T-cell (primary cell): Measurements from ENCODE around the gene DCLRE1B. TPM values are rescaled to one million over a fixed set of nuclear protein-coding genes. Genes with fewer than 3 reads are reported as not detected.
A peak's percentile ranks its signal among the peaks of the same experiment; 100 is the strongest.

Experiments
- ATAC-seq, 4 experiments: fragments of 200-7000 bp in 3 of 4; fragments of 150-1000 bp in 1 of 4; cut with Tn5 transposase; replicated peaks in 1 of 4; 1 replicate in 3 of 4; 2 replicates in 1 of 4; pipeline ENCODE4 v1.10.0; 2021; ENCODE audit warnings: moderate library complexity in 3 of 4, mild to moderate bottlenecking in 2 of 4, moderate number of reproducible peaks in 1 of 4
- CTCF ChIA-PET, 2 donors: fragments of 300-600 bp; sonication (Branson Sonifier 250); formaldehyde crosslinking; loops; one replicate each; lab custom pipeline; 2022; ENCODE audit warnings: antibody characterized with exemption in 2 of 2; lab: Charles Lee
- POLR2A ChIA-PET, 2 donors: fragments of 300-600 bp; sonication (Branson Sonifier 250); formaldehyde crosslinking; loops; one replicate each; lab custom pipeline; 2022; ENCODE audit warnings: antibody characterized with exemption in 2 of 2; lab: Charles Lee
- DNase-seq, 35 experiments: peaks; one replicate each; pipeline versions ENCODE4 v3.0.0 to v3.0.0-alpha.2; 2013 to 2023
- H3K27ac ChIP-seq: one replicate; pipeline ENCODE4 v1.5.1; 2013; ENCODE audit warnings: low read length
- H3K27me3 ChIP-seq, 2 experiments: replicated peaks in 1 of 2; 1 replicate in 1 of 2; 2 replicates in 1 of 2; pipeline versions ENCODE4 v1.6.1 to v1.7.0; 2013; ENCODE audit warnings: low read length in 1 of 2, mixed read lengths in 1 of 2; ENCODE audit not compliant: control insufficient read depth in 2 of 2, insufficient read depth in 2 of 2; ENCODE audit errors: extremely low read depth in 1 of 2
- H3K36me3 ChIP-seq, 2 donors: 1 replicate in 1 of 2; 2 replicates in 1 of 2; pipeline versions ENCODE4 v1.6.1 to v1.7.0; 2013; ENCODE audit warnings: low read length in 1 of 2; ENCODE audit not compliant: control insufficient read depth in 2 of 2, insufficient read depth in 1 of 2; ENCODE audit errors: extremely low read depth in 1 of 2
- H3K4me1 ChIP-seq, 2 experiments: 1 replicate in 1 of 2; 2 replicates in 1 of 2; pipeline versions ENCODE4 v1.6.1 to v1.7.0; 2013; ENCODE audit warnings: low read length in 2 of 2, mixed read lengths in 1 of 2; ENCODE audit not compliant: insufficient read depth in 2 of 2, control insufficient read depth in 1 of 2; ENCODE audit errors: extremely low read depth in 1 of 2
- H3K4me3 ChIP-seq, 2 donors: 1 replicate in 1 of 2; 2 replicates in 1 of 2; pipeline versions ENCODE4 v1.5.1 to v1.7.0; 2013; ENCODE audit warnings: mild to moderate bottlenecking in 2 of 2, low read length in 1 of 2, moderate library complexity in 1 of 2; ENCODE audit not compliant: control insufficient read depth in 1 of 2; ENCODE audit errors: extremely low read depth in 1 of 2
- H3K9me3 ChIP-seq: 2 replicates; pipeline ENCODE4 v1.7.0; 2013
- H3K27ac Mint-ChIP-seq, 2 donors: one replicate each; pipeline ENCODE4 v1.8.0; 2020 to 2021; ENCODE audit warnings: mild to moderate bottlenecking in 2 of 2, mixed read lengths in 2 of 2
- H3K27me3 Mint-ChIP-seq, 2 donors: one replicate each; pipeline ENCODE4 v1.8.0; 2021 to 2022; ENCODE audit warnings: mixed read lengths in 2 of 2
- H3K36me3 Mint-ChIP-seq: one replicate; pipeline ENCODE4 v1.8.0; 2021; ENCODE audit warnings: mixed read lengths
- H3K4me1 Mint-ChIP-seq, 3 donors: one replicate each; pipeline ENCODE4 v1.8.0; 2020 to 2022; ENCODE audit warnings: mixed read lengths in 3 of 3, mild to moderate bottlenecking in 1 of 3
- H3K4me3 Mint-ChIP-seq, 3 donors: one replicate each; pipeline ENCODE4 v1.8.0; 2020 to 2022; ENCODE audit warnings: mild to moderate bottlenecking in 3 of 3, mixed read lengths in 3 of 3, moderate library complexity in 3 of 3
- H3K9me3 Mint-ChIP-seq, 3 donors: one replicate each; pipeline ENCODE4 v1.8.0; 2020 to 2022; ENCODE audit warnings: mixed read lengths in 3 of 3
- WGBS: methylation state at CpG from one replicate; pipeline ENCODE4 v1.1.5; 2013; ENCODE audit warnings: missing lambda C conversion rate; ENCODE audit not compliant: insufficient coverage; 5-methylcytosine and 5-hydroxymethylcytosine counted together
- total RNA-seq, 35 experiments: library from RNA in 6 of 35; stranded (reverse) in 6 of 35; fragments of 120-200 nt in 1 of 35; gene quantifications; one replicate each; pipeline versions ENCODE4 v1.2.1 to v1.2.4 and lab custom pipeline; 2013 to 2026

Gene DCLRE1B
- 1 to 10 TPM; 5.6 to 6.1 (median 5.9) TPM for total RNA-seq
- total RNA-seq (2013): 4.3 TPM
- total RNA-seq (lab: John Stamatoyannopoulos, UW): 3.0 to 40.0 (median 8.1) reads per million in 29 experiments

DNA sequence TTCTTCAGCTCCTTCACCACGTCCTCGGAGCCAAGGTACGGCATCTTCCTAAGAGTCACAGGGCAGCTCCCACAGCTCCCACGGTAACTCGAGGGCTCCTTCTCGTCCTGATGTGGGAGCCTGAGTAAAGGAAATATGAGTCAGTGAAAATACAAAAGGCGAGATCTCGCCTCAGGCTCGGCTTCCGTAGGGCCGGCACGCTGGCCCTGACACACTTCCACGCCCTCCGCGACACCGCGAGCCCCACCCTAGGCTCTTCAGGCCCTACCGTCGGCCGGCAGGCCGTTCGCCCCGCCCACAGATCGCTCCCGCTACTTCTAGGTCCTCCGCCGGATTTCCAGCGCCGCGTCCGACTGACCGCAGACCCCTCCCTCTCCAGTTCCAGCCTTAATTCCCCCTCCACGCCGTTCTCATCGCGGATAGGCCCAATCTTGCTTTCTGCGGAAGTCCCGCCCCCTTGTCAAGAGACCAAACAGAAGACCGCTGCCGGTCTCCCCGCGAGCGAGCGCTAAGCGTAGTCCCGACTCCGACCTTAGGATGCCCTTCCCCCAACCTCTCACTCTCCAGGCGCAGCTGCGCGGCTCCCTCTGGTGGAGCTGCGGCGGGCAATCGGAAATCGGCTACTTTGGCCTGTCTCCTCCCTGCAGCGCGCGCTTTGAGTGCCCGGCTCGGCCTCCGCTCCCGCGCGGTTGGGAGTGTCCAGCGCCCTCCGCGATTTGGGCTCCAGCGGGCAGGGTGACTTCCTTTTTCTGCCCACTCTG is at the start of gene DCLRE1B, which contains the start of gene AP4B1:
Gene DCLRE1B (plus strand): TSS at position 653 of the 761 bp plus-strand sequence. CDS start 261 bp downstream, outside the sequence.
Gene AP4B1 (minus strand): TSS at position 126 of the 761 bp plus-strand sequence. CDS start 82 bp downstream, at position 44.
- peaks cover 42% of the 10 kb centered on the region for H3K36me3 Mint-ChIP-seq
- DNase-seq: peak; percentile 84 to 99 (median 96)
- H3K27me3 ChIP-seq: no peaks in the 10 kb centered on the region
- peak within 1 kb of the TSS; percentile 91 to 98 (median 96) for H3K4me3 Mint-ChIP-seq
- H3K36me3 ChIP-seq: peaks cover 0 to 31% of the 10 kb centered on the region in 2 donors
- peaks cover 22 to 29% of the 10 kb centered on the region in 2 experiments for H3K4me1 ChIP-seq
- H3K27me3 Mint-ChIP-seq: no peaks in the 10 kb centered on the region
- H3K4me1 Mint-ChIP-seq: peaks cover 44 to 68% (median 57%) of the 10 kb centered on the region in 3 donors
- CTCF ChIA-PET: interaction anchor here (0.6 to 4.2 kb wide), 24 partner anchors 14 to 832 kb away, joined by 3 to 69 read pairs (median 4); partner anchors contain the start of genes HIPK1 (in 2 of the 2) and RSBN1 (in 2 of the 2)
- under 1% methylated on average over 63 of the region's 67 CpGs for WGBS
- peak; percentile 93 to 94 (median 94) for ATAC-seq
- H3K27ac ChIP-seq: peak within 1 kb of the TSS; percentile 92
- no peaks in the 10 kb centered on the region for H3K9me3 ChIP-seq
- no peaks in the 10 kb centered on the region for H3K9me3 Mint-ChIP-seq
- POLR2A ChIA-PET: interaction anchor here (0.5 to 3.8 kb wide), 22 partner anchors 9 to 606 kb away, joined by 3 to 110 read pairs (median 4); partner anchors contain the start of genes HIPK1 (in 2 of the 2), RSBN1 (in 1 of the 2) and TRIM33 (in 1 of the 2)
- H3K27ac Mint-ChIP-seq: peak within 1 kb of the TSS; percentile 99
- H3K4me3 ChIP-seq: peak within 1 kb of the TSS; percentile 73 to 95

DNA sequence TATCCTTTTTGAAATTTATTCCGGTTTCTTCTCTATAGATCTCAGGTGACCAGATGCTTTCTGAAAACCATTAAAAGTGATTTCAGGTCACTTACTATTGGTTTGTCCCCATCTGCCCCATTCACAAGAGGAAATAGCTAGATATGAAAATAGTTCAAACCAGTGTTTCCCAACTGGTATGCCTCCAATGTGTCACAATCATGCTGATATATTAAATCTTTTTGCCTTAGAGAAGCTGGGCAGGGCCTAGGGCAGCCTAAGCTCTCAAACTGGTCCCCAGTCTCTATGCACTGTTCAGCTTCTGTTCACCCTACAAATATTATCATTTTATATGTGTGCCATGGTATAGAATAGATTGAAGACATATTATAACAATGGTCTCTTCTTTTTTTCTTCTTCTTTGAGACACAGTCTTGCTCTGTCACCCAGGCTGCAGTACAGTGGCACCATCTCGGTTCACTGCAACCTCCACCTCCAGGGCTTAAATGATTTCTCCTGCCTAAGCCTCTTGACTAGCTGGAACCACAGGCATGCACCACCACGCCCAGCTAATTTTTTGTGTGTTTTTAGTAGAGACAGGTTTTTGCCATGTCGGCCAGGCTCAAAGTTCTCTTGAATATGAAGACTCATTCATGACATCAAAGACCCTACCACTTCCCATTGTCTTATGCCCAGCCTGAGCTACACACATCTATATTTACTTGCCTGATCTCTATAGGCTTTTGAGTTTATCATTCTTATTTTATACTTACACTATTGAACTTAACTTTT is 49.3 kb upstream of the DCLRE1B start:
- Mint-ChIP-seq H3K27ac (peak overlapping the region; percentile 46 to 55), H3K4me1 (peaks cover 20 to 23% (median 21%) of the 10 kb centered on the region in 3 donors), H3K9me3 (no peaks in the 10 kb centered on the region), H3K36me3 (peaks cover 42% of the 10 kb centered on the region), H3K4me3 (no peak overlapping the region), H3K27me3 (no peaks in the 10 kb centered on the region)
- H3K4me3 ChIP-seq: no peak overlapping the region
- DNase-seq: no peak
- POLR2A ChIA-PET: interaction anchor here in 1 of 2 donors (0.6 kb wide), 1 partner anchor 38 kb away, joined by 3 read pairs; no protein-coding TSS in a partner anchor
- WGBS: no CpG with 5 or more reads among the region's 4 CpGs
- peaks cover 3 to 11% of the 10 kb centered on the region in 2 experiments for H3K4me1 ChIP-seq
- H3K27me3 ChIP-seq: no peaks in the 10 kb centered on the region
- CTCF ChIA-PET: no interaction called here
- no peak for ATAC-seq
- H3K27ac ChIP-seq: no peak overlapping the region
- H3K36me3 ChIP-seq: peaks cover 10 to 53% of the 10 kb centered on the region in 2 donors
- no peaks in the 10 kb centered on the region for H3K9me3 ChIP-seq

- Mint-ChIP-seq H3K9me3 (no peaks in the 10 kb centered on the region), H3K27ac (peak overlapping the region; percentile 46 to 55), H3K4me1 (peaks cover 21 to 24% (median 22%) of the 10 kb centered on the region in 3 donors), H3K27me3 (no peaks in the 10 kb centered on the region), H3K4me3 (no peak overlapping the region), H3K36me3 (peaks cover 40% of the 10 kb centered on the region)
- ChIA-PET POLR2A (interaction anchor here (0.6 to 0.8 kb wide), 2 partner anchors 16 to 39 kb away, joined by 3 read pairs; no protein-coding TSS in a partner anchor), CTCF (interaction anchor here in 1 of 2 donors (1.1 kb wide), 1 partner anchor 13 kb away, joined by 3 read pairs; no protein-coding TSS in a partner anchor)
- H3K4me3 ChIP-seq: no peak overlapping the region
- H3K9me3 ChIP-seq: no peaks in the 10 kb centered on the region
- 100% methylated on average over 1 of the region's 2 CpGs for WGBS
- no peak for DNase-seq
- ATAC-seq: no peak
- no peak overlapping the region for H3K27ac ChIP-seq
- H3K4me1 ChIP-seq: peaks cover 7 to 13% of the 10 kb centered on the region in 2 experiments
- peaks cover 10 to 51% of the 10 kb centered on the region in 2 donors for H3K36me3 ChIP-seq
- no peaks in the 10 kb centered on the region for H3K27me3 ChIP-seq
These were observed 48.7 kb upstream of the DCLRE1B start for GRCh38 chr1:113856401-113856790.

GRCh38 chr1:113857776-113858175 is 47.4 kb upstream of the DCLRE1B start:
- WGBS: no CpG with 5 or more reads among the region's 3 CpGs

DNA sequence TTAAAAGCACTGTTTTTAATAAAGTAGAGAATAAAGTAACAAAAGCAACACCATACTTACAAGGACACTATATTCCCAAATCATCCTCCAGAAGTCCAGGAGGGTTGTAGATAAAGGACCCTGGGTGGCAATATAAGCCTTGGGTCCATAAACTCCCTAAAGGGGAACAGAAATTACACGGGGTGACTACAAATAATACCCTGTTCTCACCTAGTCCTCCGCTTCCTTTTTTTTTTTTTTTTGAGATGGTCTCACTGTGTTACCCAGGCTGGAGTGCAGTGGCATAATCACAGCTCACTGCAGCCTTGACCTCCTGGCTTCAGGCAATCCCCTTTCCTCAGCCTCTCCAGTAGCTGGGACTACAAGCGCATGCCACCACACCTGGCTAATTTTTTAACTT is 46.7 kb upstream of the DCLRE1B start:
- no peaks in the 10 kb centered on the region for H3K9me3 ChIP-seq
- H3K9me3 Mint-ChIP-seq: no peaks in the 10 kb centered on the region
- H3K27ac Mint-ChIP-seq: peak overlapping the region in 1 of 2 donors; percentile 21
- ChIA-PET POLR2A (interaction anchor here in 1 of 2 donors (0.9 kb wide), 1 partner anchor 723 kb away, joined by 4 read pairs; no protein-coding TSS in a partner anchor), CTCF (interaction anchor here in 1 of 2 donors (0.6 kb wide), 1 partner anchor 688 kb away, joined by 5 read pairs; no protein-coding TSS in a partner anchor)
- no peak overlapping the region for H3K4me3 ChIP-seq
- no peaks in the 10 kb centered on the region for H3K27me3 Mint-ChIP-seq
- peaks cover 34 to 40% (median 37%) of the 10 kb centered on the region in 3 donors for H3K4me1 Mint-ChIP-seq
- H3K4me3 Mint-ChIP-seq: no peak overlapping the region
- peaks cover 48% of the 10 kb centered on the region for H3K36me3 Mint-ChIP-seq
- H3K27ac ChIP-seq: no peak overlapping the region
- WGBS: 60% methylated on average over 1 of the region's 3 CpGs
- ATAC-seq (no peak), DNase-seq (no peak)
- peaks cover 3 to 52% of the 10 kb centered on the region in 2 donors for H3K36me3 ChIP-seq
- peaks cover 10 to 15% of the 10 kb centered on the region in 2 experiments for H3K4me1 ChIP-seq
- no peaks in the 10 kb centered on the region for H3K27me3 ChIP-seq

More at GRCh38 chr1:113857776-113858175, 47.4 kb upstream of the DCLRE1B start:
- Histone ChIP-seq H3K27ac (no peak overlapping the region), H3K4me3 (no peak overlapping the region), H3K27me3 (no peaks in the 10 kb centered on the region), H3K9me3 (no peaks in the 10 kb centered on the region), H3K36me3 (peaks cover 6 to 50% of the 10 kb centered on the region in 2 donors), H3K4me1 (peaks cover 10 to 15% of the 10 kb centered on the region in 2 experiments)
- Mint-ChIP-seq H3K27me3 (no peaks in the 10 kb centered on the region), H3K4me3 (no peak overlapping the region), H3K27ac (no peak overlapping the region), H3K36me3 (peaks cover 43% of the 10 kb centered on the region), H3K4me1 (peaks cover 31 to 37% (median 33%) of the 10 kb centered on the region in 3 donors), H3K9me3 (no peaks in the 10 kb centered on the region)
- ATAC-seq: no peak
- ChIA-PET CTCF (no interaction called here), POLR2A (interaction anchor here in 1 of 2 donors (0.6 to 0.9 kb wide), 2 partner anchors 13 to 722 kb away, joined by 3 to 4 read pairs; no protein-coding TSS in a partner anchor)
- no peak for DNase-seq
